Stimulated activated CD4-positive, alpha-beta T cell treated with anti-CD3 and anti-CD28 coated beads, Interleukin-12 subunit alpha, Interleukin-12 subunit beta, amount 100 ng/mL, for 4 hours (primary cell): Measurements from ENCODE around the gene SMPD3.

Experiments
- DNase-seq: peaks from one replicate; pipeline ENCODE4 v3.0.0-alpha.2; 2020

SMPD3 gene

GRCh38 chr16:68432701-68433100 is 15.6 kb downstream of the SMPD3 start:
- no peak for DNase-seq

- DNase-seq: no peak
These were observed 19.0 kb downstream of the SMPD3 start for GRCh38 chr16:68429076-68429854.

GRCh38 chr16:68427649-68428303 is 20.5 kb downstream of the SMPD3 start:
- no peak for DNase-seq

GRCh38 chr16:68426347-68426652 is 22.0 kb downstream of the SMPD3 start:
- no peak for DNase-seq

- DNase-seq: no peak
These were observed 22.6 kb downstream of the SMPD3 start for GRCh38 chr16:68425498-68426346.

- DNase-seq: no peak
These were observed 24.5 kb downstream of the SMPD3 start for GRCh38 chr16:68423771-68424170.

- no peak for DNase-seq
These were observed 25.8 kb downstream of the SMPD3 start for GRCh38 chr16:68422396-68422960.

GRCh38 chr16:68421076-68421475 is 27.2 kb downstream of the SMPD3 start:
- no peak for DNase-seq

GRCh38 chr16:68420366-68420942 is 27.9 kb downstream of the SMPD3 start:
- DNase-seq: no peak

- DNase-seq: peak; percentile 51
These were observed 30.5 kb downstream of the SMPD3 start for GRCh38 chr16:68417711-68418301.

GRCh38 chr16:68416057-68417046 is 32.0 kb downstream of the SMPD3 start:
- no peak for DNase-seq

- no peak for DNase-seq
These were observed 33.7 kb downstream of the SMPD3 start for GRCh38 chr16:68414581-68414980.

- DNase-seq: no peak
These were observed 36.2 kb downstream of the SMPD3 start for GRCh38 chr16:68412061-68412460.

GRCh38 chr16:68411086-68411485 is 37.2 kb downstream of the SMPD3 start:
- no peak for DNase-seq

GRCh38 chr16:68408967-68409366 is 39.3 kb downstream of the SMPD3 start:
- no peak for DNase-seq

- DNase-seq: no peak
These were observed 39.9 kb downstream of the SMPD3 start for GRCh38 chr16:68408428-68408827.

- DNase-seq: no peak
These were observed 41.7 kb downstream of the SMPD3 start for GRCh38 chr16:68406458-68407152.

- DNase-seq: no peak
These were observed 43.5 kb downstream of the SMPD3 start for GRCh38 chr16:68404736-68405345.

- no peak for DNase-seq
These were observed 44.6 kb downstream of the SMPD3 start for GRCh38 chr16:68403704-68404103.

- DNase-seq: no peak
These were observed 45.1 kb downstream of the SMPD3 start for GRCh38 chr16:68403177-68403576.

GRCh38 chr16:68402748-68403040 is 45.6 kb downstream of the SMPD3 start:
- no peak for DNase-seq
